HL-60 (cell line): ENCODE measurements around the gene KIAA1755.

Source experiments
- GABPA ChIP-seq: IDR thresholded peaks from 2 replicates; pipeline ENCODE4 v1.6.1; 2012; ENCODE audit warnings: low read depth
- POLR2AphosphoS5 ChIP-seq: IDR thresholded peaks from 2 replicates; pipeline ENCODE4 v1.6.1; 2012; ENCODE audit warnings: low read depth
- SPI1 ChIP-seq: IDR thresholded peaks from 2 replicates; pipeline ENCODE4 v1.6.1; 2012; ENCODE audit warnings: low read depth, mild to moderate bottlenecking, borderline replicate concordance
- TF ChIP-seq, protein P1 (sequence below): IDR thresholded peaks from one replicate; pipeline ENCODE4 v1.5.1; 2011; ENCODE audit warnings: low read length, control low read depth, inconsistent platforms; ENCODE audit not compliant: insufficient read depth
- TF ChIP-seq, protein P2 (sequence below): IDR thresholded peaks from 2 replicates; pipeline ENCODE4 v1.6.1; 2012; ENCODE audit warnings: low read depth; ENCODE audit not compliant: insufficient replicate concordance

DNA sequence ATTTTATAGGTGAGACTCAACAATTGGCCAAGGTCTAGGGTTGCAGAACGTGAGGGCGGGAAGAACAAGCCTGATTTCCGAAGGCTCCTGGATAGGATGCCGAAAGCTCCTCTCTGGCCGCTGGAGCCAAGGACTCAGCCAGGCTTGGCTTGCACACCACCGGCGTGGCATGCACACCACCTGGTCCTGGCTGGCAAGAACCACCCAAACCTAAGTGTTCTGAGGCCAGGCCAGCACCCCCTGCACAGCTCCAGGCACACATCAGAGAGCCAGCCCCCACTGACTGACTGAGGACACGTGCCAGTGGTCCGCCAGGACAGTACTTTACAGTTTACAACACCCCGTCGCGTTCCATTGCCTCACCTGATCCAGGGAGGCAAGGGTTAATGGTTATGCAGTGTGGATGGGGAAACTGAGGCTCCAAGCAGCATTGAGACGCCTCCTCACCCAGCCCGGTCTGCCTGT lies 95.9 kb downstream of the KIAA1755 start:
- TF ChIP-seq, protein P1, sequence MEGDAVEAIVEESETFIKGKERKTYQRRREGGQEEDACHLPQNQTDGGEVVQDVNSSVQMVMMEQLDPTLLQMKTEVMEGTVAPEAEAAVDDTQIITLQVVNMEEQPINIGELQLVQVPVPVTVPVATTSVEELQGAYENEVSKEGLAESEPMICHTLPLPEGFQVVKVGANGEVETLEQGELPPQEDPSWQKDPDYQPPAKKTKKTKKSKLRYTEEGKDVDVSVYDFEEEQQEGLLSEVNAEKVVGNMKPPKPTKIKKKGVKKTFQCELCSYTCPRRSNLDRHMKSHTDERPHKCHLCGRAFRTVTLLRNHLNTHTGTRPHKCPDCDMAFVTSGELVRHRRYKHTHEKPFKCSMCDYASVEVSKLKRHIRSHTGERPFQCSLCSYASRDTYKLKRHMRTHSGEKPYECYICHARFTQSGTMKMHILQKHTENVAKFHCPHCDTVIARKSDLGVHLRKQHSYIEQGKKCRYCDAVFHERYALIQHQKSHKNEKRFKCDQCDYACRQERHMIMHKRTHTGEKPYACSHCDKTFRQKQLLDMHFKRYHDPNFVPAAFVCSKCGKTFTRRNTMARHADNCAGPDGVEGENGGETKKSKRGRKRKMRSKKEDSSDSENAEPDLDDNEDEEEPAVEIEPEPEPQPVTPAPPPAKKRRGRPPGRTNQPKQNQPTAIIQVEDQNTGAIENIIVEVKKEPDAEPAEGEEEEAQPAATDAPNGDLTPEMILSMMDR: no peak
- TF ChIP-seq POLR2AphosphoS5: no peak
- TF ChIP-seq, protein P2, sequence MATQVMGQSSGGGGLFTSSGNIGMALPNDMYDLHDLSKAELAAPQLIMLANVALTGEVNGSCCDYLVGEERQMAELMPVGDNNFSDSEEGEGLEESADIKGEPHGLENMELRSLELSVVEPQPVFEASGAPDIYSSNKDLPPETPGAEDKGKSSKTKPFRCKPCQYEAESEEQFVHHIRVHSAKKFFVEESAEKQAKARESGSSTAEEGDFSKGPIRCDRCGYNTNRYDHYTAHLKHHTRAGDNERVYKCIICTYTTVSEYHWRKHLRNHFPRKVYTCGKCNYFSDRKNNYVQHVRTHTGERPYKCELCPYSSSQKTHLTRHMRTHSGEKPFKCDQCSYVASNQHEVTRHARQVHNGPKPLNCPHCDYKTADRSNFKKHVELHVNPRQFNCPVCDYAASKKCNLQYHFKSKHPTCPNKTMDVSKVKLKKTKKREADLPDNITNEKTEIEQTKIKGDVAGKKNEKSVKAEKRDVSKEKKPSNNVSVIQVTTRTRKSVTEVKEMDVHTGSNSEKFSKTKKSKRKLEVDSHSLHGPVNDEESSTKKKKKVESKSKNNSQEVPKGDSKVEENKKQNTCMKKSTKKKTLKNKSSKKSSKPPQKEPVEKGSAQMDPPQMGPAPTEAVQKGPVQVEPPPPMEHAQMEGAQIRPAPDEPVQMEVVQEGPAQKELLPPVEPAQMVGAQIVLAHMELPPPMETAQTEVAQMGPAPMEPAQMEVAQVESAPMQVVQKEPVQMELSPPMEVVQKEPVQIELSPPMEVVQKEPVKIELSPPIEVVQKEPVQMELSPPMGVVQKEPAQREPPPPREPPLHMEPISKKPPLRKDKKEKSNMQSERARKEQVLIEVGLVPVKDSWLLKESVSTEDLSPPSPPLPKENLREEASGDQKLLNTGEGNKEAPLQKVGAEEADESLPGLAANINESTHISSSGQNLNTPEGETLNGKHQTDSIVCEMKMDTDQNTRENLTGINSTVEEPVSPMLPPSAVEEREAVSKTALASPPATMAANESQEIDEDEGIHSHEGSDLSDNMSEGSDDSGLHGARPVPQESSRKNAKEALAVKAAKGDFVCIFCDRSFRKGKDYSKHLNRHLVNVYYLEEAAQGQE: no peak
- TF ChIP-seq GABPA: no peak
- TF ChIP-seq SPI1: no peak
